HG03354 (cell line): ENCODE measurements around the gene MBD5.

Experiments
- ATAC-seq: cut with Tn5 transposase; IDR thresholded peaks from one replicate; pipeline ENCODE4 v1.9.1; 2021; ENCODE audit warnings: mild to moderate bottlenecking; ENCODE audit not compliant: unreplicated experiment, poor library complexity, severe bottlenecking

Gene MBD5

GRCh38 chr2:148263890-148264289 lies 243.0 kb downstream of the MBD5 start:
- ATAC-seq: no peak

GRCh38 chr2:148273158-148273691 lies 252.3 kb downstream of the MBD5 start:
- ATAC-seq: no peak

DNA sequence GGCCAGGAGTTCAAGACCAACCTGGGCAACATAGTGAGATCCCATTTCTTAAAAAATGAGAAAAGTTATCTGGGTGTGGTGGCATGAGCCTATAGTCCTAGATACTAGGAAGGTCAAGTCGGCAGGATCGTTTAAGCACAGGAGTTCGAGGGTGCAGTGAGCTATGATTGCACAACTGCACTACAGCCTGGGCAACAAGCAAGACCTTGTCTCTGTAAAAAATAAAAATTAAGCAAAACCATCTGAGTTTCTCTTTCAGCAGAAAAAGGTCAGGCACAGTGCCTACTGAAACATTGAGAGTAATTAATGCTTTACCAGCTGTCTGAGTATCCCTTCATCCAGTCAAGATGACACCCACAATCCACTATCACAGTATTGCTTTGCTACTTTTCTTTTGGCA lies 258.3 kb downstream of the MBD5 start:
- ATAC-seq: no peak

DNA sequence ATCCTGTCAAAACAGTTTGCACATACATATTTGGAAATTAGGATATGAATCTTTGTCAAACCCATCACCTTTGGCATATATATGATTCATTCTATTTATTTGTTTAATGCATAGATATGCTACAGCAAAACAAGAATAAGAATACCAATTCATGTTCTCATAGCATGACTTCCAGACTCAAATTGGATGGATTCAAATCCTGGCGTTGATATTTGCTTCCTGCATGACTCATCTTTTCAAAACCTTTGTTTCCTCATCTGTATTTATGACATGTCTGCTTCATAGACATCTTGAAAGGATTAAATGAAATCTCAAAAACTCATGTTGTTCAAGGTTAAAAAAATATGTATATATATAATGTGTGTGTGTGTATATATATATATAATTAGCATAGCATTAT lies 261.3 kb downstream of the MBD5 start:
- no peak for ATAC-seq

DNA sequence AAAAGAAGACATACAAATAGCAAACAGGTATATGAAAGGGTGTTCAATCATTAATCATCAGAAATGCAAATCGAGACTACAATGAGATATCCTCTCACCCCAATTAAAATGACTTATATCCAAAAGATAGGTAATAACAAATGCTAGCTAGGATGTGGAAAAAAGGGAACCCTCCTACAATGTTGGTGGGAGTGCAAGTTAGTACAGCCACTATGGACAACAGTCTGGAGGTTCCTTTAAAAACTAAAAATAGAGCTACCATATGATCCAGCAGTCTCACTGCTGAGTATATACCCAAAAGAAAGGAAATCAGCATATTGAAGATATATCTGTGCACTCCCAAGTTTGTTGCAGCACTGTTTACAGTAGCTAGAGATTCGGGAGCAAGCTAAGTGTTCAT lies 271.5 kb downstream of the MBD5 start:
- ATAC-seq: no peak

DNA sequence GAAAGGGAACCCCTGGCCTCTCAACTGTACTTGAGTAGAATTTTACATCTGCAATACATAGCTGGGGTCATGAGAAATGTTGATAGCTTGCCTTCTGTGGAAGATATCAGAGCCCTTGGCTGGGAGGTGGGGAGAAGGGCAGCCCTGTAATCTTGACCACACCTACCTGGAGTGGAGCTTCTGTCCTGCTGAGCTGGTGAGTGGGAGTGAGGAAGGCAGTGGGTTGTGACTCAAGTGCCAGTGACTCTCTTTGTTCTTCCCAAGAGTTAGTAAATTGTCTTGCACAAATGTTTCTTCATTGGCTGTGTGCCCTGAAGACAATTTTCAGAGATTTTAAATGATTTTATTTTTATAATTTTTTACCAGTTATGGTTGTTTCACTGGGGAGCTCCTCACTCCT lies 277.3 kb downstream of the MBD5 start:
- no peak for ATAC-seq

DNA sequence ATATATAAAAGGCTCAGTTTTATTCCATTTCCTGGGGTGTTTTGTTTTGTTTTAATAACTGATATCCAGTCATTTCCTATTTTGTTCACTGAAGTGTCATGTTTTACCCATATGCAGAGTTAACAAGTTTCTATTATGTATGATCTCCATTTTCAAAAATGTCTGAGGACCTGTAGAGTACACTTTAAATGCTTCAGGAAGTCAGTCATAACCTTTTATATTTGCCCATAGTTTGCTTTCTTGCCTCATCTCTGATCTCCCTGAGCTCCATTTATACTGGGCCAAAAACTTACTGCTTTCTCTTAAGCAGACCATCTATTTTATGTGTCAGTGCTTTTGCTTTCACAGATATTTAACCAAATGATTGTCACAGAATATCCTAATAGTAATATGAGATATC lies 278.7 kb downstream of the MBD5 start:
- no peak for ATAC-seq

DNA sequence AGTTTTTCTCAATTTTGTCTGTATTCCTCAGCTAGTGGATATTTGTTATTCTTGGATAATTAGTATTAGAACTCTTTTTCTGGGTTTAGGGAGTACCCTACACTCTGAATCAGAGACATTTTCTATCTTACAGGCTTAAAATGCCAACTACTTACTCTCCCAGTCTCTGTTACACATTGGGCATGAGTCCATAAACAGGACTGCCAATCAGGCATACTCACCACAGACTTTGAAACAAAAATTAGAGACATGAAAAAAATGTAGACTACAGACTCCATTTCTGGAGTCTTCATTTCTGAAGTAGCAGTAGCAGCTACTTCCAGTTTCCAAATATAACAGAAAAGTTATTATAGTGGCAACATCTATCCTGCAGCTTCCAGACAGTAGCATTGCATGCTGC lies 279.7 kb downstream of the MBD5 start:
- no peak for ATAC-seq

DNA sequence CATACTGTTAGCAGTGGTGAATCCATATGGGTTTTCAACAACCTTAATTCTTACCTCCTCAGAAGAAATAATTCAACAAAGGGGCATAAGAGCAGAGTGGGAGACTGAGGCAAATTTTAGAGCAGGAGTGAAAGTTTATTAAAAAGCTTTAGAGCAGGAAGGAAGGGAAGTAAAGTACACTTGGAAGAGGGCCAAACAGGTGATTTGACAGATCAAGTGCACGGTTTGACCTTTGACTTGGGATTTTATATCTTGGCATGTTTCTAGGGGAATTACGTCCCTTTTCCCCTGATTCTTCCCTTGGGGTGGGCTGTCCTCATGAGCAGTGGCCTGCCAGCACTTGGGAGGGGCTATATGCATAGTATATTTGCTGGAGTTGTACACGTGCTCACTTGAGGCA lies 280.5 kb downstream of the MBD5 start:
- ATAC-seq: no peak

GRCh38 chr2:148302526-148302925 lies 281.6 kb downstream of the MBD5 start:
- ATAC-seq: no peak

DNA sequence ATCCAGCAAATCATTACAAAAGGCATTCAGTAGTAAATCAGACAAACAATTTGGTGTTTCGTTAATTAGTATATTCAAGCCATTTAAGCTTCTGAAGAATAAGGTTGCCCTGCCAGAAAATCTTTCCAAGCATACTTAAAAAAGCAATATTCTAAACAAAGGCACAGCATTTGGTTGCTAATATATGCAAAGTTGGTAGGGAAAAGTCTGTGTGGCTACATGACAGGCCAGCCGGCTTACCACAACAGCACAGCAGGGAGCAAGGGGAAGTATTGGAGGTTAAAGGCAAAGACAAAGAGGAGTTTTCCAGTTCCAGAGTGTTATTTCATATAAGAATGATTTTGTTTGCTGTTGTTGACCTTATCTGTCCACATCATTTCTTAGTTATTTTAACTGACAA lies 282.3 kb downstream of the MBD5 start:
- no peak for ATAC-seq

GRCh38 chr2:148305476-148305875 lies 284.6 kb downstream of the MBD5 start:
- no peak for ATAC-seq

DNA sequence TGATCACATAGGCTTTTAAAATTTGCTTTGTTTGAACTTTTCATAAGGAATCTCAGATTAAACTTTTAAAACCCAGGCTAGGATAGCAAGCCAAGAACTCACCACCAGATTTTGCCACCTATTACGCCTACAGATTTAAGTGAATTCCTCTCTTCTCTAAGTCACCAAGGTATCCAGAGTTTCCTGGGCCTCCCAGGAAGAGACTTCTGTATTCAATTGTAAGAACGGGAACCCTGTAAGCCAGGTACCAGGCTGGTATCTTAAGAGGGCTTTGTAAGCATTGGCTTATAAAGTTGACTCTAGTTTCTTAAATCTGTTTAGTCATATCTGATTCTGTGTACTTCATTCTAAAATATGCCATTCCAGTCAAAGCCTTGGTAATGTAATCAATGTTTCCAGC lies 285.1 kb downstream of the MBD5 start:
- ATAC-seq: no peak

- no peak for ATAC-seq
These were observed 296.7 kb downstream of the MBD5 start for GRCh38 chr2:148317598-148317997.

DNA sequence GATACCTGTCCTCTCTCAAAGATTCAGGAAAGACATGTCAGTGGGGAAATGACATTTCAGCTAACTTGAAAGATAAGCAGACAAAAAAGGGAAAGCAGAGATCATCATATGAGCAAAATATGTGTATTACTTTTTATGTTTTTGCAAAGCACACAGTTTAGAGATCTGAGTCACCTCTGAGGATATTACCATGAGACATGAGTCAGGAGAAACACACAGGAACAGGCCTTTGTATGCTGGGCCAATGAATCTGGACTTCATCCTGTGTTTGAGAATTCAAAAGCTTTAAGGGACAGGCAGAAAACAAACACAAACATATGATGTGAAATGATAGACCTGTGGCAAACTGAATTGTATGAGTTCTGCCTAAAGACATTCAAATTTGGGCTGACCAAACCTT lies 317.6 kb downstream of the MBD5 start:
- no peak for ATAC-seq

DNA sequence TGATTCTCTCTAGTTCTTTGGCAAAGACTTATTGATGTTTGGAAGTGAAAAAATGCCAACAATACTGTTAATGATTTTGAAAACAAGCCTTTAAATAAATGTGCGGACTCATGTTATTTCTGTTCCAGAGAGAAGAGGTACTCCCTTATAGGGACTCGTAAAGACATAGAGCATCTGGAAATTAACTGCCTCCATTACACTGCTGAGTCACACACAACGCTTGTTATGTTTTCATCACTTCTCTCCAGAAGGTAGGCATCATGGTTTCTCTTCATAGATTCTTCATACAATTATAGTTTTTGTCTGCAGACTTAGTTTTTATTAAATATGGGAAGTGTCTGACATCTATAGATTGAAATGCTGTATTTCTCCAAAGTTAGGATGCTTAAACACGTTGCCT lies 321.2 kb downstream of the MBD5 start:
- no peak for ATAC-seq

DNA sequence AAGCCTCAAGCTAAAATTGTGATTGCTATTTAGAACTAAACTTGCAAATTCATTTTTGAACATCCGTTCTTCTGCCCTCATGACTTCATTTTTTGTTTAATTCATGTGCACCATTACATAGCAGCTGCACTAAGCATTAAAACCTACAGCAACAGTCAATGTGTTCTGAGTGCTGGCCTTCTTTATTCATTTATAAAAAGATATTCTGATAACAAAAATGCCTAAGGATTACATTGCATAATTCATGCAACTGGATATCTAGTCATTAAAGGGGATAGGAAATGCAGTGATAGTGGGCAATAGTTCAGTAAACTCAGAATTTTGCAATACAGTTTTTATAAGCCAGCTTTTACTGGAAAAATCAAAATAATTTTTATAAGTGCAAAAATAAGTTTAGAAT lies 329.3 kb downstream of the MBD5 start:
- ATAC-seq: no peak

GRCh38 chr2:148351437-148352143 lies 330.7 kb downstream of the MBD5 start:
- no peak for ATAC-seq

DNA sequence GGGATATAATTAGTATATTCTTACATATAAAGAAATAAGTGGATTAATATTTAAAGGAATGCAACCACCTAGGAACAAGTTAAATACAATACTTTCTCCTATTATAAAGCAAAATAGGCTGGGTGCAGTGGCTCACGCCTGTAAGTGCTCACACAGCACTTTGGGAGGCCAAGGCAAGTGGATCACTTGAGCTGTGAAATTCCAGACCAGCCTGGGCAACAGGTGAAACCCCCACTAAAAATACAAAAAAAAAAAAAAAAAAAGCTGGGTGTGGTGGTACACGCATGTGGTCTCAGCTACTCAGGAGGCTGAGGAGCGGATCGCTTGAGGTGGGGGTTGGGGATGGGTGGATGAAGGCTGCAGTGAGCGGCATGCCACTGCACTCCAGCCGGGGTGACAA lies 337.5 kb downstream of the MBD5 start:
- ATAC-seq: no peak

GRCh38 chr2:148360662-148361061 lies 339.8 kb downstream of the MBD5 start:
- no peak for ATAC-seq

DNA sequence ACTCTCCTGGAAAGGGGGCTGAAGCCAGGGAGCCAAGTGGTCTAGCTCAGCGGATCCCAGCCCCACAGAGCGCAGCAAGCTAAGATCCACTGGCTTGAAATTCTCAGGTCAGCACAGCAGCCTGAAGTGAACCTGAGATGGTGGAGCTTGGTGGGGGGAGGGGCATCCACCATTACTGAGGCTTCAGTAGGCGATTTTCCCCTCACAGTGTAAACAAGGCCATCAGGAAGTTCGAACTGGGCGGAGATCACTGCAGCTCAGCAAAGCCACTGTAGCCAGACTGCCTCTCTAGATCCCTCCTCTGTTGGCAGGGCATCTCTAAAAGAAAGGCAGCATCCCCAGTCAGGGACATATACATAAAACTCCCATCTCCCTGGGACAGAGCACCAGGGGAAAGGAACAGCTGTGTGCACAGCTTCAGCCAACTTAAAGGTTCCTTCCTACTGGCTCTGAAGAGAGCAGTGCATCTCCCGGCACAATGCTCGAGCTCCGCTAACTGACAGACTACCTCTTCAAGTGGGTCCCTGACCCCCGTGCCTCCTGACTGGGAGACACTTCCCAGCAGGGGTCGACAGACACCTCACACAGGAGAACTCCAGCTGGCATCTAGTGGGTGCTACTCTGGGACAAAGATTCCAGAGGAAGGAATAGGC lies 341.4 kb downstream of the MBD5 start:
- ATAC-seq: no peak
